ENCODE measurements around the gene UBE4B. TPM values are rescaled to one million over a fixed set of nuclear protein-coding genes. Genes with fewer than 3 reads are reported as not detected.

UBE4B gene
- total and polyA plus RNA-seq, 2 of the 13 experiments (the other 11 are each of a cell fraction or from before 2014, with no cell fraction given): 15.2 to 24.8 TPM

- TF ChIP-seq RBM39 (IDR thresholded peaks at IDR 0.05; ENCODE audit: low read depth, low read length, poor library complexity, severe bottlenecking) (peak; percentile 80), GABPA (IDR thresholded peaks at IDR 0.05; ENCODE audit: low read depth, low read length) (no peak; the same call in 1 of the 2 replicates), GABPA (CRISPR knock-in tag; IDR thresholded peaks at IDR 0.05; ENCODE audit: low read depth) (0 out of 2 replicates have a peak, but pooled peaks have one; percentile 41), YEATS4 (CRISPR knock-in tag; IDR thresholded peaks at IDR 0.05; ENCODE audit: borderline replicate concordance) (peak; percentile 70; the same call in 1 of the 2 replicates), SALL2 (CRISPR knock-in tag; IDR thresholded peaks at IDR 0.05) (peak; percentile 91), ZFP82 (CRISPR knock-in tag; IDR thresholded peaks at IDR 0.05; ENCODE audit: borderline replicate concordance) (no peak; the same call in 1 of the 2 replicates), U2AF1 (optimal IDR thresholded peaks at IDR 0.05; ENCODE audit: low read depth, low read length) (no peak), ZNF616 (CRISPR knock-in tag; IDR thresholded peaks at IDR 0.05; ENCODE audit: low read depth) (no peak; the same call in 1 of the 2 replicates), ZNF749 (CRISPR knock-in tag; IDR thresholded peaks at IDR 0.05; ENCODE audit: borderline replicate concordance) (peak; percentile 70; the same call in 1 of the 2 replicates), EP300 (IDR thresholded peaks at IDR 0.05; ENCODE audit: low read depth in 2 of 2, low read length in 2 of 2) (no peak), EP300 (CRISPR knock-in tag; IDR thresholded peaks at IDR 0.05; ENCODE audit: borderline replicate concordance) (no peak), EZH2 (conservative IDR thresholded peaks at IDR 0.05; ENCODE audit: low read depth, low read length) (no peak), PCBP1 (IDR thresholded peaks at IDR 0.05; ENCODE audit: borderline replicate concordance, low read depth, low read length) (no peak), FOXK2 (IDR thresholded peaks at IDR 0.05) (no peak), SP140L (CRISPR knock-in tag; IDR thresholded peaks at IDR 0.05; ENCODE audit: borderline replicate concordance) (no peak), ZNF75D (CRISPR knock-in tag; IDR thresholded peaks at IDR 0.05; ENCODE audit: borderline replicate concordance) (no peak), ARID2 (CRISPR knock-in tag; IDR thresholded peaks at IDR 0.05; ENCODE audit: borderline replicate concordance) (no peak)
- TF ChIP-seq, protein P1, sequence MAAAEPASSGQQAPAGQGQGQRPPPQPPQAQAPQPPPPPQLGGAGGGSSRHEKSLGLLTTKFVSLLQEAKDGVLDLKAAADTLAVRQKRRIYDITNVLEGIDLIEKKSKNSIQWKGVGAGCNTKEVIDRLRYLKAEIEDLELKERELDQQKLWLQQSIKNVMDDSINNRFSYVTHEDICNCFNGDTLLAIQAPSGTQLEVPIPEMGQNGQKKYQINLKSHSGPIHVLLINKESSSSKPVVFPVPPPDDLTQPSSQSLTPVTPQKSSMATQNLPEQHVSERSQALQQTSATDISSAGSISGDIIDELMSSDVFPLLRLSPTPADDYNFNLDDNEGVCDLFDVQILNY (CRISPR knock-in tag; conservative IDR thresholded peaks at IDR 0.05): no peak; the same call in 1 of the 2 replicates
- TF ChIP-seq, protein P2, sequence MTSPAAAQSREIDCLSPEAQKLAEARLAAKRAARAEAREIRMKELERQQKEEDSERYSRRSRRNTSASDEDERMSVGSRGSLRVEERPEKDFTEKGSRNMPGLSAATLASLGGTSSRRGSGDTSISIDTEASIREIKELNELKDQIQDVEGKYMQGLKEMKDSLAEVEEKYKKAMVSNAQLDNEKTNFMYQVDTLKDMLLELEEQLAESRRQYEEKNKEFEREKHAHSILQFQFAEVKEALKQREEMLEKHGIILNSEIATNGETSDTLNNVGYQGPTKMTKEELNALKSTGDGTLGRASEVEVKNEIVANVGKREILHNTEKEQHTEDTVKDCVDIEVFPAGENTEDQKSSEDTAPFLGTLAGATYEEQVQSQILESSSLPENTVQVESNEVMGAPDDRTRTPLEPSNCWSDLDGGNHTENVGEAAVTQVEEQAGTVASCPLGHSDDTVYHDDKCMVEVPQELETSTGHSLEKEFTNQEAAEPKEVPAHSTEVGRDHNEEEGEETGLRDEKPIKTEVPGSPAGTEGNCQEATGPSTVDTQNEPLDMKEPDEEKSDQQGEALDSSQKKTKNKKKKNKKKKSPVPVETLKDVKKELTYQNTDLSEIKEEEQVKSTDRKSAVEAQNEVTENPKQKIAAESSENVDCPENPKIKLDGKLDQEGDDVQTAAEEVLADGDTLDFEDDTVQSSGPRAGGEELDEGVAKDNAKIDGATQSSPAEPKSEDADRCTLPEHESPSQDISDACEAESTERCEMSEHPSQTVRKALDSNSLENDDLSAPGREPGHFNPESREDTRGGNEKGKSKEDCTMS (CRISPR knock-in tag; conservative IDR thresholded peaks at IDR 0.05): no peak
- TF ChIP-seq, protein P3, sequence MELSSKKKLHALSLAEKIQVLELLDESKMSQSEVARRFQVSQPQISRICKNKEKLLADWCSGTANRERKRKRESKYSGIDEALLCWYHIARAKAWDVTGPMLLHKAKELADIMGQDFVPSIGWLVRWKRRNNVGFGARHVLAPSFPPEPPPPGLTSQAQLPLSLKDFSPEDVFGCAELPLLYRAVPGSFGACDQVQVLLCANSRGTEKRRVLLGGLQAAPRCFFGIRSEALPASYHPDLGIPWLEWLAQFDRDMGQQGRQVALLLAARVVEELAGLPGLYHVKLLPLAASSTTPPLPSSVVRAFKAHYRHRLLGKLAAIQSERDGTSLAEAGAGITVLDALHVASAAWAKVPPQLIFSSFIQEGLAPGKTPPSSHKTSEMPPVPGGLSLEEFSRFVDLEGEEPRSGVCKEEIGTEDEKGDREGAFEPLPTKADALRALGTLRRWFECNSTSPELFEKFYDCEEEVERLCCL (CRISPR knock-in tag; IDR thresholded peaks at IDR 0.05; ENCODE audit: borderline replicate concordance): no peak
- TF ChIP-seq, protein P4, sequence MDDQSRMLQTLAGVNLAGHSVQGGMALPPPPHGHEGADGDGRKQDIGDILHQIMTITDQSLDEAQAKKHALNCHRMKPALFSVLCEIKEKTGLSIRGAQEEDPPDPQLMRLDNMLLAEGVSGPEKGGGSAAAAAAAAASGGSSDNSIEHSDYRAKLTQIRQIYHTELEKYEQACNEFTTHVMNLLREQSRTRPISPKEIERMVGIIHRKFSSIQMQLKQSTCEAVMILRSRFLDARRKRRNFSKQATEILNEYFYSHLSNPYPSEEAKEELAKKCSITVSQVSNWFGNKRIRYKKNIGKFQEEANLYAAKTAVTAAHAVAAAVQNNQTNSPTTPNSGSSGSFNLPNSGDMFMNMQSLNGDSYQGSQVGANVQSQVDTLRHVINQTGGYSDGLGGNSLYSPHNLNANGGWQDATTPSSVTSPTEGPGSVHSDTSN (CRISPR knock-in tag; IDR thresholded peaks at IDR 0.05; ENCODE audit: borderline replicate concordance): peak; percentile 98; the same call in 1 of the 2 replicates
Observed at GRCh38 chr1:10209905-10210810, 177.4 kb downstream of the UBE4B start, which contains the start of gene KIF1B (continued).

All from HepG2 (cell line).